GM18870 (cell line): ENCODE measurements around the gene ITIH5.

Experiments used
- ATAC-seq: cut with Tn5 transposase; IDR thresholded peaks from one replicate; pipeline ENCODE4 v1.9.1; 2021; ENCODE audit warnings: moderate library complexity; ENCODE audit not compliant: unreplicated experiment

Gene ITIH5

DNA sequence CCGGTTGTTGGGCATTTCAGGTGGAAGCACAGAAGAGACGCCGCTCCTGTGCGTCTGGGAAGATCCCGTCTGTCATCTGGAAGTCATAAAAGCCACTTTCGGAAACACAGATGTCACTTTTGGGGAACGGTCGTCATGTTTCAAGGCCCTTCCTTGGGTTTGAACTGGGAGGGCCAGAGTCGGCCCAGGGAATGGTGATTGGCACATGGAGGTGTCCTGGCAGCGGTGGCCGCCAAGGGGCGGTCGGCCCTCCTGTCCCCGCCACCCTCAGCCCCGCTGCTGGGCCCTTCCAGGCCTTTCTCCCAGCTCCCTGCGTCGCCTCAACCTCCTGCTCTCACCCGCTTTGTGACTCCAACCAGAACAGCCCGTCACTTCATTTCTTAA, 140.8 kb downstream of the ITIH5 start:
- ATAC-seq, result no peak

DNA sequence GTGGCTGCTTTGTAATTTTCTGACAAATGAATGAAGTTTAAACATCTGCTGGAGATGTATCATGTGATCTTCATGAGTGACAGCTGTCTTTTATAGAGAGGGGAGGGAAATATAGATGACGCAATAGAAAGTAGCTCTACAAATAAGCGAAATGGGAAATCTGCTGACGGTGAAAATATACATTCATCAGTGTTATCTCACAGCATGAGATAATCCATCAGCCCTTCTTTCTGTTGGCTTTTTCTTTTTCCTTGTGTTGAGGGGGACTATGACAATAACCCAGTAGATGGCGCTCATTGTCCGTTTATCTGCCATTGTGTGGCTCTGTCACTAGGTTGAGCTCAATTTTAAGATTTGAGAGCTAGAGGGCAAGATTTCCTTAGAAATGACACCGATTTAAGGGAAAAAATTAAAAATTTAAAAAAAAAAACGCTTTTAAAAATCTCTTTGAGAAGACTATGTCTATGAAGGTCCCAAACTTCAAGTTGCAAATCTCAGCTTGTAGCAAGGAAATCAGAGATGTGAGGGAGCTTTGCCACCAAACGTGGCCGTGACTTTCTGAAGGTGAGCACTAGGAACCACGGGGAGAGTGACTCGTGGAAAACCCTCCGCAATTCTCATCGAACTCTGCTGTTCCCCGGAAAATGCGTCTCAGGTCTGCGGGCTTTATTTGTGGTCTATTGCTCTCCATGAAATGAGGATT, 141.3 kb downstream of the ITIH5 start:
- ATAC-seq, result peak; percentile 78

DNA sequence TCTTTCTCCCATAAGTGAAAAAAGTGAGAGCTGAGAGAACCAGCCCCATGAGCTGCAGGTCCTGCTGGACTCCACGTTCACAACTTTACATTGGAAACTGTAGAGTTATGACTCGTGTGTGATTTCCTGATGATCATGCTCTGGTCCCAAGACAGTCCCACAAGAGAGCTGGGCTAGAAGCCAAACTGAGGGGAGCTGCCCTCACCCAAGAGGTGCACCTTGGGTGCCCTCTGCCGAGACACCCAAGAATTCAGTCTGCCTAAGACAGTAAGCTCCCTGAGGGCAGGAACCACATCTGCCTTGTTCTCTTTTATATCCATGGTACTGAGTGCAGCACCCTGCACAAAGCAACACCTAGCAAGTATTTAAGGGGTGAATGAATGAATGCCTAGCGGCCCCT, 143.1 kb downstream of the ITIH5 start:
- ATAC-seq, result no peak

DNA sequence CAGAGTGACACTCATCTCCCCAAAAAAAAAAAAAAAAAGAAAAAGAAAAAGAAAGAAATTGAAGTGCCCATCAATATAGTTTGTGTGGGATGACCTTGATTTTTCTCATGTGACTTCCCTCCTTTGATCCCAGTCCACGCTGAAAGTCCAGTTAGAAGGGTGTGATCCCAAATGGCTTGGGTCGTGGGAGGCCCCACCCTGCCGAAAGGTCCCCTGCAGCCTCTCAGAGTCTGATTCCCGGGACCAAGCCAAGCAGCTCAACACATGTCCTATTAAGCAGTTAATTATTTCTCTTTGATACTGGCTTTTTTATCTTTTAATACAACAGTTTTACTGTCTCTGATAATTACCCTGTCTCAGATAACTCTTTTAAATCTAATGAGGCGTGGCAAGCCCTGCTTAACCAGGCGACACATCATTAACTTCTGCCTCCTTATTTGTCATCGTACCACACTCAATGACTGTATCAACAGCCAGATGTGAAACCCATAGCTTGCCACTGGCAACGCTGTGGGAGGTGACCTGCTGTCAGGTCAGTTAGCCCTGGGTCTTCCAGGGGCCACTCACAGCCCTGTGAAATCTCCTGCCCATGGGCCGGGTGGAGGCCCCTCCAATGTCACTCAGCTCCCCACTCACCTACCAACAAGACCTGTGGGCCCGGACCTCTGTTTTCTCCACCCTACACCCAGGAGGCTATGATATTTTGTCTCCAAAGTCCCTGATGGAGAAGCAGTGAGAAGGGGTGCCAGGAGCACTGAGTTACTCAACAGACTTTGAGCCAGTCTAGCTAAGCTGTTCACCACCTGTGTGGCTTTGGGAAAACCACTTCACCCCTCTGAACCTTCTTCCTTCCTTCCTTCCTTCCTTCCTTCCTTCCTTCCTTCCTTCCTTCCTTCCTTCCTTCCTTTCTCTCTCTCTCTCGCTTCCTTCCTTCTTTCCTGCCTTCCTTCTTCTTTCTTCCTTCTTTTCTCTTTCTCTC, 146.0 kb downstream of the ITIH5 start:
- ATAC-seq, result peak; percentile 73

DNA sequence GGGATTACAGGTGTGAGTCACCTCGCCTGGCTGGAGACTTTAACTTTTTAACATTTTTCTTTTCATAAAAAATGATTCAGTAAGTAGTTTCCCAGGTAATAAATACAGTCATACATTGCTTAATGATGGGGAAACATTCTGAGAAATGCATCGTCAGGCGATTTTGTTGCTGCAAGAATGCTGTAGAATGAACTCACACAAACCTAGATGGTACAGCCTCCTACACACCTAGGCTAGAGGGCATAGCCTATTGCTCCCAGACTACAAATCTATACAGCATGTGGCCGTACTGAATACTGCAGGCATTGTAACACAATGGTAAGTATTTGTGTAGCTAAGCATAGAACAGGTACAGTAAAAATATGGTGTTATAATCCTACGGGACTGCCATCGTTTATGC, 147.4 kb downstream of the ITIH5 start:
- ATAC-seq, result no peak

DNA sequence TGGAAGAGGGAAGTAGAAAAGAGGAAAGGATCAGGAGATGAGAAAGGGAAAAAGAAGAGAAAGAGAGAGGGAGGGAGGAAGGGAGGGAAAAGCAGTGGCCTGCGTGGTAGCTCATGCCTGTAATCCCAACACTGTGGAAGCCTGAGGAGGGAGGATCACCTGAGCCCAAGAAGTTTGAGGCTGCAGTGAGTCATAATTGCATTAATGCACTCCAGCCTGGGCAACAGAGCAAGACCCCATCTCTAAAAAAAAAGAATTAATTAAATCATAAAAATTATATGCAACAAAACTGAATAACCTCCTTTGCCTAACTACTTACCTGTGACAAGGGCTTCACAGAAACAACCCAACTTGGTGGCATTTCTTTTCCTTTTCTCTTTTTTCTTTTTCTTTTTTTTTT, 148.1 kb downstream of the ITIH5 start:
- no peak for ATAC-seq

DNA sequence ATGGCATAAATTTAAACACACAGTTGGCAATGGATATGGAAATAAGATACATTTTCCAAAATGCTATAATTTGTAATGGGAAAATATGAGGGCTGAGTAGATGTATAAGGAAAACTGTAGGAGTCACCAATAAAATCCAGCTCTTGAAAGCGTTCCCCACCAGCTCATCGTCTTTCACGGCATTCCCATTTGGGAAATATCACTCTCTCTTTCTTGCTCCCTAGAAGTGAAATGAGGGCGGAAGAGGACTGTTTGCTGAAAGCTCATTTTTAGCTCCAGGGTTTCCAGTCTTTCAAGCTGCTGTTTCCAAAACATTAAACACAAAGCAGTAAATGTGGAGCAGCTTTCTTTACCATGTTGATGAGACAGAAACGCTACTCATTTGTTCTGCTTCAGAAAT, 151.3 kb downstream of the ITIH5 start:
- ATAC-seq, result no peak

DNA sequence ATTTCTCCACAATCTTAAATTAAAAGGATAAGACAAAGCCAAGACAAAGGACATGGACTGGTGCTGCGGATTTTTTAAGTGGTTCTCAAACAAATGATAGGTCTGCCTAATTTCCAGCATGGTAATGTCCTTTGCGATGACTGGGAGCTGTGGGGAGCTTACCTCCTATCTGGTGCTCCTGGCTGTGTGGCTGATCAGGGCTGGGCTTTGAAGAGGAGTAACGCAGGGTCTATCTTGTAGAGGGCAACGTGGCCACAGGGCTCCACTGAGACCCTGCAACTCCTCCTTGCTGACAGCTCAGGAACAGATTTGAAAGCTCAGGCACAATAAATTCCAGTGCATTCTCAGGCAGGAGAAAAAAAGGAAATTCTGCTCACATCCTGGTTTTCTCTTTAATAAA, 152.8 kb downstream of the ITIH5 start:
- ATAC-seq, result no peak

DNA sequence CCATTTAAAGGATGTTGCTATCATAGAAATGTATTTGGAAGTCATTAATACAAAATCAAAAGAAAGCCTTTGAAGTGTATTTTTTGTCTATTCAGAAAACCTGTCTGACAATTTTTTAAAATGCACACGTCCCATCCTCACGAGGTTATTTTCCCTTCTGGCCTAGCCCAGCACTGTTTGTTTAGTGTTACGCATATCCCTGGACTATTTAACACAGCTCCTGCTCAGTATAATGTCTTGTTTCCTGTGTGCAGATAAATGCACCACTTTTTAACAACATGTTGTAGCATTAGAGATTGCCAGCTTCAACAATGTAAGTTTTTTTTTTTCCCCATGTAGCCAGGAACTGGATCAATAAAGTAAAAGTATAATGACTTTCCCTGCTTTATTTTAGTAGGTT, 153.3 kb downstream of the ITIH5 start:
- no peak for ATAC-seq

DNA sequence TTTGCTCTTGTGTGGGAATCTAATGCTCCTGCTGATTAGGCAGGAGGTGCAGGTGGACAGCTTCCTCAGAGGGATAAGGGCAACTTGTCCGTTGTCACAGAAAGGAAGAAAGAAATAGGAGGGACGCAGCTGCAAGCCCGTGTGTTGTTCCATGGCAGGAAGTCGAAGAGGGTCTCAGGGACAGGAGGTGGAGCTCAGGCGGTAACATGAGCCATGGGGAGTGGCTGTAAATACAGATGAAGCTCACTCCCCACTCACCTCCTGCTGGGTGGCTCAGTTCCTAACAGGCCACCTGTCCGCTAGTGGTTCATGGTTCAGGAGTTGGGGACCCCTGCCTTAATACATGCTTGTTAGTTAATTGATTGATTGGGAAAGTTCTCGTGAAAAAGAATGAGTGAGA, 154.3 kb downstream of the ITIH5 start:
- no peak for ATAC-seq

DNA sequence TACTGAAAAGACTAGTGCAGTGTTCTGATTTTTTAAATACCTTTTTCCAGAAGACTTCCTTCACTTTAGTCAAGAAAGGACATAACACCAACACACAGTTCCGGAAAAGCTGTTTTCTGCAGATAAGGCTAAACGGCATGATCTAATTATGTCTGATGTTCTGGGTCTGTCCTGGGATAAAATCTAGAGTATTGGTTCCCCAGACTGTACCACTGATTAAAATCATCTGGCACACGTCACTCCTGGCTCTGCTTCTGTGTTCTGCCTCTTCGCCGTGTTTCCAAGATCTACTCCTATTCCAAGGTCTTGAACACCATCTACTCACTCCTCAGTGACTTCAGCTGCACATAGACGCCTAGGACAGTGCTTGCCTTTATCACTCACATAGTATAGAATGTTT, 155.2 kb downstream of the ITIH5 start:
- ATAC-seq, result no peak
